Activated CD4-positive, alpha-beta T cell treated with anti-CD3 and anti-CD28 coated beads, Interleukin-10, Interleukin-2, amounts not matched to agents 100 ng/mL and 50 ng/mL, durations not matched to agents 16 hours and 8 hours (primary cell): ENCODE data around the gene PLVAP.
"Not testable (repeated sequence)": the region's sequence is repeated elsewhere in the genome, so short reads cannot be mapped to it uniquely, and the experiment has no call there.

ENCODE experiments used
- DNase-seq: peaks from one replicate; pipeline ENCODE4 v3.0.0-alpha.2; 2020

PLVAP gene

DNA sequence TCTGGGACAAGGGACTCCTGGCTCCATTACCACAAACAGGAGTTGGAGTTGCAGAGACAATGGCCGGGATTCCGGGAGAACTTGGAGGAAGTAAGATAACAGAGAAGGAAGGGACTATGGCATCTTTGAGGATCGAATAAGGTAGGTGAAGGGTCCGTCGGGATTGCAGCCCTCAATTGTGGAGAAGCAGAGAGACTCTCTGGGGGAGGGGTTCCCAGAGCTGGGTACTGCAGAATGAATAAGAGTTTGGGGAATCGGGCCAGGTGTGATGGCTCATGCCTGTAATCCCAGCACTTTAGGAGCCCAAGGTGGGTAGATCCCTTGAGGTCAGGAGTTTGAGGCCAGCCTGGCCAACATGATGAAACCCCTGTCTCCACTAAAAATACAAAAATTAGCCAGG lies 24.5 kb upstream of the PLVAP start:
- DNase-seq = no peak

DNA sequence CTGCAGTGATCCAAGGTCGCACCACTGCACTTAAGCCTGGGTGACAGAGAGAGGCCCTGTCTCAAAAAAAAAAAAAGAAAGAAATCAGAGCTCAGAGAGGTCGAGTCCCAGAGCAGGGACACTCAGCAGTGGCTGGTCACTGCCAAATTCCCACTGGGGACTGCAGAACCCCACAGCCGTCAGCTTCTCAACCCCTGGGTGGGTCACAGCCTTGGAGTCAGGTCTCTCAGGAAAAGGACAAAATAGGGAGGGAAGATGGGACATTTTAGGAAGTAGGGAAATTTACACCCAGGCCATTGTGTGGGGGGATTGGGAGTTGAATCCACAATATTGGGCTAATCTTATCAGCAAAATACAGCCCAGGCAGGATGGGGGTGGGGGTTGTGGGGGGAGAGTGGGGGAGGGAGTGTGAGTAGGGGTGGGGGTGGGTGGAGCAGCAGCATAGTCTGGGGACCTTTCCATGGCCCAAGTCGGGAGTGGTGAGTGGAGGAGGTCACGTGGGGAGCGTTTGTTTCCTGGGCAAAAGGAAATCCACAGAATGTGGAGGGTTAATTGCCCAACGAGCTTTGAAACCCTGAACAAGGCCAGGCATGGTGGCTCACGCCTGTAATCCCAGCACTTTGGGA lies 21.9 kb upstream of the PLVAP start:
- no peak for DNase-seq

DNA sequence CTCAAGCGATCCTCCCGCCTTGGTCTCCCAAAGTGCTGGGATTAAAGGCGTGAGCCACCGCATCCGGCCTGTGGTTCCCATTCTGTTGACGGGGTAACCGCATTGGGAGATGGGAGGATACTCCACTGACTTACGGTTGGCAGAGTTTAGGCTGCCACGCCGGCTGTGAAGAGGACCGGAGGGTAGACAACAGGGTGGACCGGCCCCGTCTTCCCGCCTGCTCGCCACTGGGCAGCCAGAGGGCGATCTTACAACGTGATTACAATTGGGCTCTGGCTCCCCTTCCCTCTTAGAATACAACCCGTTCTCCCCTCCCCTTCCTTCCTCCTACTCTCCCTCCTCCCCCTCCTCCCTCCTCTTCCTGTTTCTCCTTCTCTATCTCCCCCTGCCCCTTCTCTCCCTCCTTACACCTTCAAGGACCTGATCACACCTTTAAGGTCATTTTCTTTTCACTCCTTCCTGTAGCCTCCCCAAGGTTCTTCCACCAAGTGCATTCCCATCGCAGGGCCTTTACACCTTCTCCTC lies 17.8 kb upstream of the PLVAP start:
- peak; percentile 89 for DNase-seq

GRCh38 chr19:17393914-17394313 lies 16.8 kb upstream of the PLVAP start, which contains the start of gene CCDC194:
Gene CCDC194 (minus strand): TSS chr19:17394196. CDS start chr19:17394158, 38 bp downstream.
- DNase-seq = no peak

- no peak for DNase-seq
These were observed 15.9 kb upstream of the PLVAP start for GRCh38 chr19:17393002-17393401.

GRCh38 chr19:17391371-17392151 lies 14.4 kb upstream of the PLVAP start:
- no peak for DNase-seq

- DNase-seq = peak; percentile 92
These were observed 13.7 kb upstream of the PLVAP start for GRCh38 chr19:17390665-17391370.

DNA sequence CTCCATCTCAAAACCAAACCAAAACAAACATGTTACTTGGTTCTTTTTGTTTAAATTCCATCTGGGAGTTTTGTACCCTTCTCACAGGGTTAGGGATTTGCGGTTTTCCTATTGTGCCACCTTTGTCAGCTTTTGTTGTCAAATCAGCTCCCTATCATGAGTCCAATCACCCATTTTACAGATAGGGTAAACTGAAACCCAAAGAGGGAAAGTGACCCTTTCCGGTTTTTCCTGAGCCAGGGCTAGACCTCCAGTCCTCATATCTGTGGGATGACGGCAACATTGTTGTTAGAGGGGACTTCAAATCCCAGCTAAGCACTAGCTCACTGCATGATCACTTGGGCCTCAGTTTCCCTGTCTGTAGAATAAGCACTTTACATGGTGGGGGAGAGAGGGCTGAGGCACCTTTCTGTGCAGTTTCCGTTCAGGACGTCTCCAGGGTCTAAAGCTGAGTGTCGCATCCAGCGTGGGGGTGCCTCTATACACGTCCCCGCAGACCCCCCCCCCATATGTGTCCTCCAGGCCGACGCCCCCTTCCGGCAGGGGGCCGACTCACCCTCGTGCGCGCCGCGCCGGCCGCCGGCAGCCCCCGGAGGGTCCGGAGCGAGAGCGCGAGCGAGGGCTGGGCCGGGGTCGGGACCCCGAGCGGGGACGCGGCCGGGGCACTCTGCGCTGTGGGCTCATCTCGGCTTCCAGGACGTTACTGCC lies 13.0 kb upstream of the PLVAP start:
- DNase-seq = no peak

GRCh38 chr19:17389288-17389687 lies 12.1 kb upstream of the PLVAP start:
- DNase-seq = no peak

GRCh38 chr19:17385878-17386611 lies 8.9 kb upstream of the PLVAP start:
- peak; percentile 66 for DNase-seq

DNA sequence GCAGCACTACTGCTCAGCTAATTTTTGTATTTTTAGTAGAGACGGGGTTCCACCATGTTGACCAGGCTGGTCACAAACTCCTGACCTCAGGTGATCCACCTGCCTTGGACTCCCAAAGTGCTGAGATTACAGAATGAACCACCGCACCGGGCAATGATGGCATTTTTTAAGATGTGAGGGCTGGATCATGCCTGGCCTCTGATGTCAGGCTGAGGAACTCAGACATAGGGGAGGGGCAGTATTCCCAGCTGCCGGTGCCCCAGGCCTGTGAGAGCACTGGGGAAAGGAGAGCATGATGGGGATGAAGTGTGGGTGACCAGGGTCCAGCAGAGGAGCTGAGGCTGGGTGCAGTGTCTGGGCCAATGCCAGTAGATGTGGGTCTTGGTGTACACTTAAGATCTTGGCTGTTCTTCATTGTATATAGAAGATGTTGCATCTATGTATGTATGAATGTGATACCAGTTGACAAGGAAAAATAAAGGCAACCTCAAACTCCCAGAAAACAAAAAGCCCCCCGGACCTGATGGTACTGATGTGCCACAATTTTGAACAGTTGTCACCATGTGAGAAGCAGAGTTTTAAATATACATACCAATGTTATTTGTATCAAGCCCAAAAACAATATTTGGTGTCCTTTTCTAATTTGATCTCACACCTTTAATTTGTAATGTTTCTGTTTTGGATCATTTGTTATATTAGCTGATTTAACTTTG lies 3.4 kb upstream of the PLVAP start:
- DNase-seq = no peak

- no peak for DNase-seq
These were observed 2.1 kb upstream of the PLVAP start for GRCh38 chr19:17379221-17379631.

- no peak for DNase-seq
These were observed 1.1 kb upstream of the PLVAP start for GRCh38 chr19:17378271-17378670.

DNA sequence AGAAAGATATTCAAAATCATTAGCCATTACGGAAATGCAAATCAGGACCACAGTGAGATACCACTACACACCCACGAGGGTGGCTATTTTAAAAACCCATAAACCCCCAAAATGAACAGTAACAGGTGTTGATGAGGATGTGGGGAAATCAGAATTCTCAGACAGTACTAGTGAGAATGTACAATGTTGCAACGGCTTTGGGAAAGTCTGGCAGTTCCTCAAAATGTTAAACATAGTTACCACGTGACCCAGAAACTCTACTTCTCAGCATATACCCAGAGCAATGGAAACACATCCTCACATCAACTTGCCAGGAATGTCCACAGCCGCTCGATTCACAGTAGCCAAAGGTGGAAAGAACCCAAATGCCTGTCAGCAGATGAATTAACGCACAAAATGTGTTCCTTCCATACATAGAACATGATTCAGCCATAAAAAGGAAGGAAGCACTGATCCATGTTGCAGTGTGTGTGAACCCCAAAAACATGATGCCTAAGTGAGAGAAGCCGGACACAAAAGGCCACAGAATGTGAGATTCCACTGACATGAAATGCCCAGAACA lies 7.0 kb downstream of the PLVAP start:
- no peak for DNase-seq

- no peak for DNase-seq
These were observed 11.8 kb downstream of the PLVAP start for GRCh38 chr19:17365361-17365760.

DNA sequence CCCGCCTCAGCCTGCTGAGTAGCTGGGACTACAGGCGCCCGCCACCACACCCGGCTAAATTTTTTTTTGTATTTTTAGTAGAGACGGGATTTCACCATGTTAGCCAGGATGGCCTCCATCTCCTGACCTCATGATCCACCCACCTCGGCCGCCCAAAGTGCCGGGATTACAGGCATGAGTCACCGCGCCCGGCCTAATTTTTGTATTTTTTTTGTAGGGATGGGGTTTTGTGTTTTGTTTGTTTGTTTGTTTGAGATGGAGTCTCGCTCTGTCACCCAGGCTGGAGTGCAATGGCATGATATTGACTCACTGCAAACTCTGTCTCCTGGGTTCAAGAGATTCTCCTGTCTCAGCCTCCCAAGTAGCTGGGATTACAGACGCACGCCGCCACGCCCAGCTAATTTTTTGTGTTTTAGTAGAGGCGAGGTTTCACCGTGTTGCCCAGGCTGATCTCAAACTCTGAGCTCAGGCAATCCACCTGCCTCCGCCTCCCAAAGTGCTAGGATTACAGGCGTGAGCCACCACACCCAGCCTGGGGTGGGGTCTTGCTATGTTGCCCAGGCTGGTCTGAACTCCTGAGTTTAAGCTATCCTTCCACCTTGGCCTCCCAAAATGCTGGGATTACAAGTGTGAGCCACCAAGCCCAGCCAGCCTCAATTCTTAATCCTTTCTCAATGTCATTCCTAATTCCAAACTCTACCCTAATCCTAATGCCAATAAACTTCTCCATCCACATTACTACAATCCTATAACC lies 13.1 kb downstream of the PLVAP start:
- DNase-seq = not testable (repeated sequence)

DNA sequence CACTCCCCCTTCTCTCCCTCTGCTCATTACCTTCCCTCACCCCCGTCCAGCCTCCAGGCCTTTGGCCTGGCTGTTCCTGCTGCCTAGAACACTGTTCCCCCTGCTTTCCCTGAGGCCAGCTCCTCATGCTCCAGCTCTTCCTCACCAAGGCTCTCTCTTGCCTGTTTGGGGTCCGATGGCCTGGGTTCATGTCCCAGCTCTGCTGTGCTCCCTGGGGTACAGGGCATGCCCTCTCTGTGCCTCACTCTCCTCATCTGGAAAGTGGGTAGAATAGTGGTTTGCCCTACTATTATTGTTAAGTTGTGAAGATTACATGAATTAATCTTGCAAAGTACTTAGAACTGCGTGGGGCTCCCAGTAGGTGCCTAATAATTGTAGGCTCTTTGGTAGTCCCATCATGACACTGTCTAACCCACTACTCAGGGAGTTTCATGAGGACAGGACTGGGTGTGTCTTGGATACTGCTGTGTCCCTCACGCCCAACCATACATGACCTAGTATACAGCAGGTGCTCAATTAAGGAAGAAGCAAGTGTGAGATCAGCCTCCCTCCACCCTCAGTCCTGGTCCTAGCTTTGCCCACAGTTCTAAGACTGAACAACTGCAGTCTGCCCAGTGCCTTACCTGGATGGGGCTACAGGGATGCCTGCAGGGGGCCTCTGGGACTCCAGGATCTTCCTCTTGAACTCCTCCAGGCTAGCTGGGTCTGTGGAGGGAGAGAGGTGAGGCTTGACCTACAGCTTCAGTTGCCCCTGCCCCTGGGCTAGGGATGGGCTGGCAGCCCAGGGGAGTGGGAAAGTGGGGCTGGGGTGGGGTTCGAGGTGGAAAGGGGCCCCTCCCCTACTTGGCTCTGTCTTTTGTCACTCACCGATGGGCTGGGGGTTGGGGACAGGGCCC lies 17.0 kb downstream of the PLVAP start:
- no peak for DNase-seq

DNA sequence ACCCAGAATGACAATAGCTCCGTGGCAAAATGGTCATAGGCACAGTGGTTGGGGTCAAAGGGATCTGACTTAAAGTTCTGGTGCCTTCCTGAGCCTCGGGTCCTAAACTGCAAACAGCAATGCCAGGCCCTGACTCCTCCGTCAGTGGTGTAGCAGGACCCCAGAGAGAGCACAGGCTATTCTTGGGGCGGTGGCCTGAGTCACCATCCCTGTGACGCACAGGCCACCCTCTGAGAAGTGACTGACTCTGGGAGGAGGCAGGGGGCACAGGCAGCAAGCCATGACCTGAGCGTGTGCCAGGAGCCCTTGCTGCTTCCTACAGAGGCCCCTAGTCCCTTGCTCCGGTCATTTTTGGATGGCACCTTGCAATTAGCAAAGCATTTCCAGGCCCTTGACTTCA lies 18.7 kb downstream of the PLVAP start:
- DNase-seq = no peak

DNA sequence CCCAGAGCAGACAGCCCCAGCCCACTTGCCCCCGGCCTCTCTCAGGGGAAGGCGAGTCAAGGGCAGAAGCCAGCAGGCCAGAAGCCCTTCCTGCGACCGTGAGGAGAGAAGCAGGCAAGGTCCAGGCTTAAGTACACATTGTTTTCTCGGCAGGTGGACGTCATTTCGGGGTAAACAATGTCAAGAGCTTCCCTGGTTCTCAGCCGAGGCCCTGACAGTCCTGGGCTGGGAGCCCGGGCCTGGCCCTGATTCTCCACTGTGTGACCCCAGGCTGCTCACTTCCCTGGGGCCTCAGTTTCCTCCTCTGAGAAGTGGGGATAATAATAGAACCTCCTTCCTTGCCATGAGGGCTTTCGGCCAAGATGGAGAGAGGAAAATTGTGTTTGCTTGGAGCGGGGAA lies 19.4 kb downstream of the PLVAP start:
- no peak for DNase-seq
